Measurements from ENCODE around the gene LY6G6D. TPM values are rescaled to one million over a fixed set of nuclear protein-coding genes. Genes with fewer than 3 reads are reported as not detected.

The LY6G6D gene
- total RNA-seq, 1 experiment from 2014 or later = not detected

GRCh38 chr6:31742894-31743293 lies 27.7 kb downstream of the LY6G6D start:
- Histone ChIP-seq H4K20me1 (ENCODE audit: control insufficient read depth, insufficient read depth, insufficient read length) (no peaks in the 10 kb centered on the region), H3K18ac (ENCODE audit: insufficient read length, low read depth, low read length) (no peak overlapping the region), H2BK20ac (ENCODE audit: low read depth, low read length, poor library complexity, severe bottlenecking) (no peak overlapping the region), H3K9me3 (ENCODE audit: control insufficient read depth, low read depth, low read length) (no peaks in the 10 kb centered on the region), H3K23ac (ENCODE audit: insufficient read length, low read depth, low read length) (no peak overlapping the region), H3K79me2 (ENCODE audit: insufficient read depth, low read length) (no peaks in the 10 kb centered on the region), H2BK12ac (ENCODE audit: insufficient read length, low read depth, low read length) (no peak overlapping the region), H3K4me1 (ENCODE audit: insufficient read depth, low read length) (peaks cover 8% of the 10 kb centered on the region), H3K79me1 (ENCODE audit: insufficient read depth, low read depth, low read length, poor library complexity, severe bottlenecking) (no peaks in the 10 kb centered on the region), H3K9ac (ENCODE audit: extremely low read depth, insufficient read length, low read length) (no peak overlapping the region), H2AK5ac (ENCODE audit: insufficient read length, low read length) (no peak overlapping the region), H3K23me2 (ENCODE audit: insufficient read length, low read depth, low read length, poor library complexity, severe bottlenecking) (peaks cover 10% of the 10 kb centered on the region), H3K4ac (ENCODE audit: low read depth, low read length) (no peak overlapping the region), H4K5ac (ENCODE audit: insufficient read length, low read depth, low read length) (no peak overlapping the region), H2BK120ac (ENCODE audit: low read depth, low read length, poor library complexity, severe bottlenecking) (no peak overlapping the region), H2AFZ (ENCODE audit: low read length) (no peak overlapping the region), H3K14ac (ENCODE audit: insufficient read depth, low read length) (no peak overlapping the region), H3T11ph (ENCODE audit: low read length) (no peak overlapping the region), H4K8ac (replicated peaks; ENCODE audit: insufficient read length, low read depth, low read length) (no peak overlapping the region), H3K27me3 (ENCODE audit: insufficient read depth, low read length) (no peaks in the 10 kb centered on the region), H3K27ac (ENCODE audit: insufficient read length, low read depth, low read length) (no peak overlapping the region), H3K56ac (ENCODE audit: insufficient read length, low read depth, low read length) (no peak overlapping the region), H3K4me2 (ENCODE audit: insufficient read depth, insufficient read length, low read length) (no peak overlapping the region), H4K91ac (ENCODE audit: insufficient read length, low read depth, low read length) (no peak overlapping the region), H2BK5ac (ENCODE audit: insufficient read length, low read length) (no peak overlapping the region), H2BK15ac (ENCODE audit: low read depth, low read length) (no peak overlapping the region)
- Mint-ChIP-seq H3K4me3 (no peak overlapping the region), H3K9me3 (no peaks in the 10 kb centered on the region), H3K27me3 (ENCODE audit: low read depth) (no peaks in the 10 kb centered on the region), H3K36me3 (ENCODE audit: insufficient read depth in 1 of 3, low read depth in 3 of 3) (peaks cover 16 to 46% (median 25%) of the 10 kb centered on the region in 3 experiments), H3K27ac (peak overlapping the region in 1 of 3 experiments; percentile 9; a peak in 2 of 7 replicates), H3K4me1 (peaks cover 27 to 43% of the 10 kb centered on the region in 2 experiments)
- TF ChIP-seq, protein P1, sequence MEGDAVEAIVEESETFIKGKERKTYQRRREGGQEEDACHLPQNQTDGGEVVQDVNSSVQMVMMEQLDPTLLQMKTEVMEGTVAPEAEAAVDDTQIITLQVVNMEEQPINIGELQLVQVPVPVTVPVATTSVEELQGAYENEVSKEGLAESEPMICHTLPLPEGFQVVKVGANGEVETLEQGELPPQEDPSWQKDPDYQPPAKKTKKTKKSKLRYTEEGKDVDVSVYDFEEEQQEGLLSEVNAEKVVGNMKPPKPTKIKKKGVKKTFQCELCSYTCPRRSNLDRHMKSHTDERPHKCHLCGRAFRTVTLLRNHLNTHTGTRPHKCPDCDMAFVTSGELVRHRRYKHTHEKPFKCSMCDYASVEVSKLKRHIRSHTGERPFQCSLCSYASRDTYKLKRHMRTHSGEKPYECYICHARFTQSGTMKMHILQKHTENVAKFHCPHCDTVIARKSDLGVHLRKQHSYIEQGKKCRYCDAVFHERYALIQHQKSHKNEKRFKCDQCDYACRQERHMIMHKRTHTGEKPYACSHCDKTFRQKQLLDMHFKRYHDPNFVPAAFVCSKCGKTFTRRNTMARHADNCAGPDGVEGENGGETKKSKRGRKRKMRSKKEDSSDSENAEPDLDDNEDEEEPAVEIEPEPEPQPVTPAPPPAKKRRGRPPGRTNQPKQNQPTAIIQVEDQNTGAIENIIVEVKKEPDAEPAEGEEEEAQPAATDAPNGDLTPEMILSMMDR (conservative IDR thresholded peaks at IDR 0.05) = no peak
- WGBS (ENCODE audit: extremely low coverage, insufficient read length, low lambda C conversion rate) = no CpG with 5 or more reads among the region's 3 CpGs
- DNase-seq = no peak
